ENCODE measurements around the gene ITGA1.

ITGA1 gene

DNA sequence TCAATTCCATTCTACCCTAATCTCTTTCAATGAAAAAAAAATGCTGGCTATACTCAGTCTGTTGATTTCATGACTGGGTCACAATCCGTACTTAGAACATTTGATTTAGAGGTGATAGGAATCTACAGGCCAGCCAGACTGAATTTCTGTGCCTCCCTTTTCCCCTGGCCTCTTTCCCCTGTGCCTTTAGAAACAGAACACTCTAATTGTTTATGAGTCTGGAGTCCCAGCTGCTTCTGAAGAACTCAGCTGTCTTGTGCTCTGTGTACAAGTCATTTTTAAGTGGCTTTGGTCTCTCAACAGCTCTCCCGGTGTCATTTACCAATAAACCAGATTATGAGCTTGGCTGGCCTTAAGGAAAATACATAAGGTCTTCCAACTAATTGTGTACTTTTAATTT lies 107.4 kb downstream of the ITGA1 start:
- DNase-seq (ENCODE audit: low spot score) = no peak
- POLR2A ChIA-PET (ENCODE audit: low non-redundant PET) = no interaction called here
- H3K27ac ChIP-seq = no peak overlapping the region
- CTCF ChIA-PET = no interaction called here
- TF ChIP-seq, protein P1, sequence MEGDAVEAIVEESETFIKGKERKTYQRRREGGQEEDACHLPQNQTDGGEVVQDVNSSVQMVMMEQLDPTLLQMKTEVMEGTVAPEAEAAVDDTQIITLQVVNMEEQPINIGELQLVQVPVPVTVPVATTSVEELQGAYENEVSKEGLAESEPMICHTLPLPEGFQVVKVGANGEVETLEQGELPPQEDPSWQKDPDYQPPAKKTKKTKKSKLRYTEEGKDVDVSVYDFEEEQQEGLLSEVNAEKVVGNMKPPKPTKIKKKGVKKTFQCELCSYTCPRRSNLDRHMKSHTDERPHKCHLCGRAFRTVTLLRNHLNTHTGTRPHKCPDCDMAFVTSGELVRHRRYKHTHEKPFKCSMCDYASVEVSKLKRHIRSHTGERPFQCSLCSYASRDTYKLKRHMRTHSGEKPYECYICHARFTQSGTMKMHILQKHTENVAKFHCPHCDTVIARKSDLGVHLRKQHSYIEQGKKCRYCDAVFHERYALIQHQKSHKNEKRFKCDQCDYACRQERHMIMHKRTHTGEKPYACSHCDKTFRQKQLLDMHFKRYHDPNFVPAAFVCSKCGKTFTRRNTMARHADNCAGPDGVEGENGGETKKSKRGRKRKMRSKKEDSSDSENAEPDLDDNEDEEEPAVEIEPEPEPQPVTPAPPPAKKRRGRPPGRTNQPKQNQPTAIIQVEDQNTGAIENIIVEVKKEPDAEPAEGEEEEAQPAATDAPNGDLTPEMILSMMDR (conservative IDR thresholded peaks at IDR 0.05; ENCODE audit: low read depth) = no peak

DNA sequence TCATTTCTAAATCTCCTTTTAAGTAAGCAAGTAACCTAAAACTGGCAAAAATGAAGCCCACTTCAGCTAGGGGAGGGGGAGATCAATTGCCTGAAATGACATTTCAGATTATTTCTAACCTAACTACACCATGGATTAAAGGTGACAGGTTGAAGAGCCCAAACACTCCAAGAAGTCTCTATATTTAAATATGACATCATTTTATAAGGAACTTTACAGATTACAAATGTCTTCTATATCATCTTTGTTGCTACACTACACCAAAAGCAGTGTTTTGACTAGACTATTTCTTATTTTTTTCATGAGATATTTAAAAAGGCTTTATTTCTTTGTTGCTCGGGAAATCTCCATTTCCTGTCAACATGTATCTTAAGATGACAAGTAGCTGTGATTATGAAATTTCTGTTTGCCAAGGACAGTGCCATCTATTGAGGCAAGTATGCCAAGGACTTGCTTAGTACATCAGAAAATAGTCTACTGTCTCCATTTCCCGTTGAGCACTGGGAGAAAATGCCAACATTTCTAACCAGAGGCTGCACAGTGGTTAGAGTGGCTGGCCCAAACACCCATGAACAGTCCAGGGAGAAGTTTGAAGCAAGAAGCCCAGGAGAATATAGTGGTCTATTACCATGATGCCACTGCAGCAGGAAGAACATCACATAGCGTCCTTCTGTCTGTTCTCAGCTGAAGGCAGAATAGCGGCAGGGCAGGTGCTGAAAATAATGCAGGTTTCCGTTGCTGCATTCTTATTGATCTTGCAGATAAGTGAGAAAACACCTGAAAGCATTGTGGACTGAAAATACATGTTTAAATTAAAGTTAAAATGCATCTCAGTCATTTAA lies 108.1 kb downstream of the ITGA1 start:
- CTCF ChIA-PET = interaction anchor here (0.6 kb wide), 1 partner anchor 721 kb away, joined by 3 read pairs; no protein-coding TSS in a partner anchor
- no peak for DNase-seq (ENCODE audit: low spot score)
- H3K27ac ChIP-seq = no peak overlapping the region
- TF ChIP-seq, protein P1 (conservative IDR thresholded peaks at IDR 0.05; ENCODE audit: low read depth) = no peak
- POLR2A ChIA-PET (ENCODE audit: low non-redundant PET) = no interaction called here

DNA sequence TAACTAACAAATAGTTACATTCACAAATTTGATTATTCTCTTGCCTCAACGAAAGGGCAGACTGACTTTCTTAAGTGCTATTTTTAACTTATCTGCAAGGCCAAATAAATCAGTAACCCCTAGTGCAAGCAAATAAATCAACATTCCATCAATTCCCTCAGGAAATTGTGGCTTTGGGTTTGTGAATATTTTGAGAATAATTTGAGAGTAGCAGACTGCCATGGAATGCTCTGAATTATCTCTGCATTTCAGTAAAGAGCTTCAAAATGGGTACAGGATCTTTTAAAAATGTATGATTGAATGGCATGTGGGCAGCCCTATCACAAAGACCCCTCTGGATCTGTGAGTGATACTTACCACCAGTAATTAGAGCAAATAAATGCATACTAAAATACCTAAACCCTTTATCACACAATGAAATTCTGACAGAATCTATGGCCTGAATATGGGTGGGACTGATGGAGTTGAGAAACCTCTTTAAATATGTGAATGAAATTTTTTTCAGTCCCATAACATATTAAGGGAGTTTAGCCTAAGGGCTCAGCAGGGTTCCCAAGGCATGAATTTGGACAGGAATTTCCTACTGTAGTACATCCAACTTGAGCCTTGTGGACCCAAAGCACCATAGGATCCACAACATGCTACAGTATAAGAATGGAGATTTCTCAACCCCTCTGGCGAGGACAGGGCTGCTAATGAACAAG lies 109.0 kb downstream of the ITGA1 start:
- POLR2A ChIA-PET (ENCODE audit: low non-redundant PET) = no interaction called here
- DNase-seq (ENCODE audit: low spot score) = no peak
- no peak overlapping the region for H3K27ac ChIP-seq
- TF ChIP-seq, protein P1 (conservative IDR thresholded peaks at IDR 0.05; ENCODE audit: low read depth) = no peak
- CTCF ChIA-PET = interaction anchor here (0.6 kb wide), 1 partner anchor 720 kb away, joined by 3 read pairs; no protein-coding TSS in a partner anchor

DNA sequence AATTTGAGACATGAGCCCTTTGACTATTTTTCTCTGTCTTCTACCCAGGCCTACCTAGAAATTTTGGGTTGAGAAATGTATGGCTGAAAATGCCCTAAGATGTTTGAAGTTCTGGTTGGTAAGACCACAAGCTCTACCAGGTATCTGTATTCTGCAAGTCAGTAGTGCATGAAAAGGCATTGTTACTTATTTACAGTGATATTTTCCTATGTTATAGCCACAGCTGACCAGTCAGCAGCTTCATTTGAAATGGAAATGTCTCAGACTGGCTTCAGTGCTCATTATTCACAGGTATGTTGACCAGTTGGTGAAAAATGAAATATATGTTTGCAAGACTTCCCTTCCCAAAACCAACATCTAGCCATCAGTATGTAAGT lies 109.5 kb downstream of the ITGA1 start:
- ChIA-PET CTCF (interaction anchor here (0.6 to 1.2 kb wide), 2 partner anchors 18 to 119 kb away, joined by 3 read pairs; no protein-coding TSS in a partner anchor), POLR2A (ENCODE audit: low non-redundant PET) (no interaction called here)
- TF ChIP-seq, protein P1 (conservative IDR thresholded peaks at IDR 0.05; ENCODE audit: low read depth) = no peak
- no peak for DNase-seq (ENCODE audit: low spot score)
- H3K27ac ChIP-seq = no peak overlapping the region

DNA sequence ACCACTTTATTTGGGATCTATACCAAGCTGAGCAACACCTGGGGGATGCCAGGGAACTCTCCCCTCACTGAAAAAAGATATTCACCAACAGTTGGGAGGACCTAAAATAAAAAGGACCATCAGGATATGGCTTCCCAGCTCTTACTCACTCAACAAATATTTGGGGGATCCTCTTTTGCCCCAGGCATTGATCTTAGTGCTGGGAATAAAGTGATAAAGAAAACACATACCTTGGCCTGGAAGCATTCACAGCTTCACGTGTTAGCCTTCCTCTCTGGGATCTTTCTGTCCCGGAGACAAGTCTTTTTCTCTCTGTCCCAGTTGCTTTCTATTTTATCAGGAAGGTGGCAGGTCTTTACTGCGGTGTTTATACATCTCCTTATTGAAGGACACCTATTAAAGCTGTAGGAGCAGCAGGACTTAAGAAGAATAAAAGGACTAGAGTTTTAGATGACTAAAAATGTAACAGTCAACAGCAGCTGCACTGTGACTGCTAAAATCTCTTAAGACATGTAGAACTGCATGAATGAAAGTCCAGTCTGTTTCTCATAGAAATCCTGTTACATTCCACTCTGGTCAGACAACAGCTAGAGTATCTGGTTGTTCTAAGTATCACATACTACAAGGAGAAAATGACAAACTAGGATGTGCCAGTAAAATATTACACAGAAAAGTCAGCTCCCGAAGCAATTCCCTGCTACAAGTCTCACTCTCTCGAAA lies 111.4 kb downstream of the ITGA1 start:
- POLR2A ChIA-PET (ENCODE audit: low non-redundant PET) = no interaction called here
- TF ChIP-seq, protein P1 (conservative IDR thresholded peaks at IDR 0.05; ENCODE audit: low read depth) = no peak
- DNase-seq (ENCODE audit: low spot score) = no peak
- CTCF ChIA-PET = interaction anchor here (0.6 to 0.7 kb wide), 2 partner anchors 83 to 1452 kb away, joined by 3 to 4 read pairs; no protein-coding TSS in a partner anchor
- no peak overlapping the region for H3K27ac ChIP-seq

DNA sequence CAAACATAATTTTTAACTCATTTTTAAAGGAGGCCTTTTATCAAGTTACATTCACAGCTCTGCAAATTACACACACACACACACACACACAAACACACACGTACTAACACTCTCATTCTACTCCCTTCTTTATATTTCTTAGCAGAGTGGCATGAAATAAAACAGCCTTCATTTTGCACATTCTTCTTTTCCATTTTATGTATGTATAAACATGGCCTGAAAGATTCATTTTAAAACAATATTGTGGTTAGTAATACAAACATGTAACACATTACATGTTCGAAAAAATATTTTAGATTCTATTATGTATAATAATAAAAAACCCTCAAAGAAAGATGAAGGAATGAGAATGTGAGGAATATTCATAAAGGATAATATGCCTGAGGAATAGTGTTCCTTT lies 115.4 kb downstream of the ITGA1 start:
- TF ChIP-seq, protein P1 (conservative IDR thresholded peaks at IDR 0.05; ENCODE audit: low read depth) = no peak
- POLR2A ChIA-PET (ENCODE audit: low non-redundant PET) = no interaction called here
- no peak for DNase-seq (ENCODE audit: low spot score)
- H3K27ac ChIP-seq = no peak overlapping the region
- CTCF ChIA-PET = no interaction called here
